G401.6 (cell line): ENCODE results near the gene STX12.
"Not testable (repeated sequence)": the region's sequence is repeated elsewhere in the genome, so short reads cannot be mapped to it uniquely, and the experiment has no call there.

ENCODE experiments used
- FAIRE-seq: peaks from 2 replicates; lab custom pipeline; 2012; peaks lifted over from hg19 to GRCh38; lab: Jason Lieb, UNC

The STX12 gene

DNA sequence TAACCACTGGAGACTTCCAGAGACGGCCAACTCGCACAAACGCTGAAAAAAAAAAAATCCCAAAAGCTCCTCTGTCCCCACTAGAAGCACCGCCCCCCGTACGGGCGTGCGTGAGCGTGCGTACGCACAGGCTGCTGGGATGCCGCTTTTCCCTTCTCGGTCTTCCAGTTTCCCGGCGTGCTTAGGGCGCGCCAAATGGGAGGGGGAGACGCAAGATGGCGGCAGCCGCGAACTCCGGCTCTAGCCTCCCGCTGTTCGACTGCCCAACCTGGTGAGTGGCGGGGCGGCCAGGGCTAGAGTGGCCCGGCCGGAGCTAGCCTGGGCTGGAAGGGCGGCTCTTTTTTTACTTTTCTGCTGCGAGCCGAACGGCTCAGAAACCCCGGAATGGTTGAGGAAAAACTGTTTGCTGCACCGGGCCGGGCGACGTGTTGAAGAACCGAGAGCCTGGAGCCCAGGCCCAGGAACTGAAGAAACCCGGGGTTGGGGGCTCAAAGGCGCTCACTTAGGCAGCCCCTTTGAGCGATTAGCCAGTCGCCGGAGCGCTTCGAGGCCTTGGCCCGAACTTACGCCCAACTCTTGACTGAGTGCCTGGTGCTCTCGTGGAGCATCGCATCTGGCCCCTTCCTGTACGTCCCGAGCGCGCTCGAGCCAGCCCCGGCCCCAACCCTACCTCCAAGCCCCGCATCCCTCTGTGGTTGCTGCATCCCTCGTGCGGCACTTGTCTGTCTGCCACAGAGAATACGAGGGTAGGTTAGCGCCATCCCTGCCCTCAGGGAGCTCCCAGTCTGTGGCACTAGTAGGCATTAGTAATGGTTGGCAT lies 57.8 kb downstream of the STX12 start, which contains the start of gene PPP1R8:
Gene PPP1R8, plus strand, starts transcription at position 162 of the 820 bp plus-strand sequence. Its CDS starts 54 bp downstream, at position 216.
- peak; percentile 93 for FAIRE-seq

DNA sequence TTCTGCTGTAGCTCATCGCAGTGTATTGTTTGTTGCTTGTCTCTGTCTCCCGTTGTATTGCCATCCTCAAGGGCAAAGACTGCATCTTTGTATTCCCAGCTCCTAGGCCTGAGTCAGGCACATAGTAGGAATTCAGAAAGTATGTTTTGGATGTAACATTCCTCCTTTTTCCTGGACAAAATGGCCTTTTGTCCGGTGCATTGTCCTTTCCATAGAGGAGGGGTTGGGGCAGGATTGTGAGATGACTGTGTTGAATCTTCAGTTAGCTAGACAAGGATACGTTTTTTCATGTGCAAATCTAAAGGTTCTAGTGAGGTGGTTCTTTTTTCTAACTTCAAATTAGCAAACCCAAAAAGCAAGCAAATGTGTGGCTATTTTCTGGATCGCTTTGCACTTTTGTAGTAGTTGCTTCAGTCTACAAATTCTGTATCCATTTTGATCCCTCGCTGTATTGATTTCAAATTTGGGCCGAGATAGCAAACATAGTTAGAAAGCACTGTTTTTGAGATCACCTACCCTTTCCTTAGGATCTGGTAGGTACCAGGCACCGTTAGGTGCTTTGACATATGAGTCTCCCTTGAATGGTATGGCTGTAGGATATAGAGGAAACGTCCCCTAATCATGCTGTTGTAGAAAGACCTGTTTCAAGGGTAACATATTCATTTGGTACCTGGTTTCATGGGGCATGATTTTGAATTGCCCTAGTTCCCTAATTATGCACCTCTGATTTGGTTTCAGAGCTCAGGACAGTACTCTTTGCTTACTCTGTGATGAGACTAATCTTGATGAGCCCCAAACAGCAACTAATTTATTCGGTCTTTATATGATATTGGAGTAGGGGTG lies 58.8 kb downstream of the STX12 start:
- FAIRE-seq = no peak

DNA sequence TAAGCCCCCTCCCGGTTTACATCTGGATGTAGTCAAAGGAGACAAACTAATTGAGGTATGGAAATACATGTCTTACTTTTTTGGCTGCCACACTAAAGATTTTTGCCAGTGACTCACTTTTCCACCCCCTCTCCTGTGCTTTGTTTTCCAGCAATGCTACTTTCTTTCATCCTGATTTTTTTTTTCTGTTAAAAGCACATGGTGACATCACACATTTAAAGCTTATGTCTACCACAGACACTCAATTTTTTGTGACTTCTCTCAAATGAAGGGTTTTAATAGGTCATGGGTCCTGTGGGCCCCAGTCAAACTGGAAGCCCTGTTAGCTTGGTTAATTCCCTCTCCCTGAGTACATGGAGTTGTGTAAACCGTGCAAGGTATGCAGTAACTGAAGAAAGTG lies 59.7 kb downstream of the STX12 start:
- FAIRE-seq = no peak

DNA sequence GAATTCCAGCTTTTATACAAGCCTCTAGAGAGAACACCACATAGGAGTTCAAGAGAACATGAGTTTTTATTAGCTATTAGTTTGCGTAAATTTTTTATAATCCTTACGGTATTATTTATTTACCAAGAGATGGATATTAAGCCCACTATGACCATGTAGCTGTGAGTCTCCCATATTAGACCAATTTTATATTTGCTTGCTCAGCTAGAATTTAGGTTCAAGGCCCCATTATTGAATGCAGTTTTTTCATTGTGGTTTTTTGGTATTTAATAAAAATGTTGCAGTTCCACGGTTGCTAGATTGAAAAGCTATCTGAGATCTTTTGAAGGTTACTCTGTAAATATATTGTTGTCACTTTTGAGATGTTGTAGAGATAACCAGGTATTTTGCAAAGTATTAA lies 60.5 kb downstream of the STX12 start:
- no peak for FAIRE-seq

DNA sequence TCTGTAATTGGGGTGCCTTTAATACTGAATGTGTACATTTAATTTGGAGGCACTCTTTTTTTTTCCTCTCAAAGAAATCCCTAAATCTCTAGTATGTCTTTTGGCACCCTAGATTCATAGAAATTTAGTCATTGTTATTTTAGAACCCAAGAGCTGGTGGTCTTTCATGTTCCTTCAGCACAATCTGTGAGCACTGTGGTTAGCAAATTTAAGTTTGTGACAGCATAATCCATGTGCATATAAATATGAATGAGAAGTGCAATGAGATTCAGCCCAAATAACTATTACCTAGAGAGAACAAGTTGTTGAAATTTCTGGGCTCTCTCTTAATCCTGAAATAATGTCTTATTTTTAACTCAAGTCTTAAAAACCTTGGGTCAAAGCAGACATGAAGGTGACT lies 62.0 kb downstream of the STX12 start:
- FAIRE-seq = no peak

DNA sequence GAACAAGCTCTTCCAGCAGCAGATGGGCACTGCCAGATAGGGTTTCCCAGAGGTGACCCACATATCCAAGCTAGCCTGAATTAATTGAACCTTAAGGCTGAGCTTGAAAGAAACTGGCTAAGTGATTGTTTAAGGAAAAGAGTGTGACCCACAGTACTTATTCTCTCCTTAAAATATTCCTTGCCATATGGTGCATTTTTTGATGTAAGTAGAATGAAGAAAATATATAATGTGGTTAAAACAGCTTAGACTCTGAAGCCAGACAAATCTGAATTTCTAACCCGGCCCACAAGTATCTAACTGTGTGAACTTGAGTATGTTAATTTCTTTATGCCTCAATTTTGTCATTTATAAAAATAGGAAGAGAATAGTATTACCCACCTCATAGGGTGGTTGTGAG lies 62.5 kb downstream of the STX12 start:
- no peak for FAIRE-seq

DNA sequence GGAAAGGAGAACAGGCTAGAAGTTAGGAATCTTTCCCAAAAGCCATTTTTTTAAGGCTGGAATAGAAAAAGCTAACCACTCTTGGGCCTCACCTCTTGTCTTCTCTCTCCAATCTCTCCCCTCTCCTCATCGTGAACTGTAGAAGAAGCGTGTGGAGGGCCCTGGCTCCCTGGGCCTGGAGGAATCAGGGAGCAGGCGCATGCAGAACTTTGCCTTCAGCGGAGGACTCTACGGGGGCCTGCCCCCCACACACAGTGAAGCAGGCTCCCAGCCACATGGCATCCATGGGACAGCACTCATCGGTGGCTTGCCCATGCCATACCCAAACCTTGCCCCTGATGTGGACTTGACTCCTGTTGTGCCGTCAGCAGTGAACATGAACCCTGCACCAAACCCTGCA lies 76.9 kb downstream of the STX12 start:
- no peak for FAIRE-seq

DNA sequence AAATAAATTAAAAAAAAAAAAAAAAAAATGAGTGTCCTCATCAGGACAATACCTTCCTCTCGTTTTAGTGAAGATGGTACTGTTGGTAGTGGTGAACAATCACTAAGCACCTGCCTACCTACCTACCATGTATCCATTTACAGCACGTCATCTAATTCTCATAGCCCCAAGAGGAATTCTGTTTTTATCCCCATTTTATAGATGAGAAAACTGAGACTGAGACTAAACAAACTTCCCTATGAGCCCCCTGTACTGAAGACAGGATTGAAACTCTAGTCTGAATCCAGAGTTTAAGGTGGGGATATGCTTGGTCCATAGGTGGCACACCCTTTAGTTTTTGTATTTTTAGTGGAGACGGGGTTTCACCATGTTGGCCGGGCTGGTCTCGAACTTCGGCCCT lies 82.1 kb downstream of the STX12 start:
- no peak for FAIRE-seq

DNA sequence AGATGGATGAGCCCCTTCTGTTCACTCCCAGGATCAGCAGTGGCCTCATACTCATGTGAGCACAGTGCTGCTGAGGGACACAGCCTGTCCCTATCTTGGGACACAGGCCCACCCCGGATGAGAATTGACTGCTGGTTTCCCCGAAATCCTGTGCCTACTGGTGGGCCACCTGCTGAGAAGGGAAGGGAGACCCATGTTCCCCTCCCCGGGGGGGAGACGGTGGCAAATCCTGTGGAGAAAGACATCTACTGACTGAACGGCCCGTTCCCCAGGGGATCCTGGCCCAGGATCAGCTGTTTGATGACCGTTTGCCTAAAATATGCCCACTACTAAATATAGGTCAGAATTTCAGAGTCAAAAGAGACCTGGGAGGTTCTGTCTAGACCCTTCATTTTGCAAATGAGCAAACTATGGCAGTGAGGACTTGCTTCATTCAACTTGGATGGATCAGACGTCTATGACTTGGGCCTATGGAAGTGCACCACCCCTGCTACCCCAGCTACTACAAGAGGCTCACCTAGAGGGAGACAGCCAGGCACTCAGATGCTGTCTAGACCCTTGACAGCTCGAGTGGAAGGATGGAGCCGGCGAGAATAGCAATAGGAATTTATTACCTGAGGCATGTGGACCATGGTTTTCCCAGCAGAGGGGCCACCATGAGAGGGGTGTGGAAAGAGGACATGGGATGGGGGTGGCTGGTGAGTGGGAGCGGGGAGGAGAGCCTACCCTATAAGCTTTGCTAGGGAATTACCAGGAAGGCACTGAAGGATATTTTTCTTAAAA lies 83.7 kb downstream of the STX12 start:
- no peak for FAIRE-seq

DNA sequence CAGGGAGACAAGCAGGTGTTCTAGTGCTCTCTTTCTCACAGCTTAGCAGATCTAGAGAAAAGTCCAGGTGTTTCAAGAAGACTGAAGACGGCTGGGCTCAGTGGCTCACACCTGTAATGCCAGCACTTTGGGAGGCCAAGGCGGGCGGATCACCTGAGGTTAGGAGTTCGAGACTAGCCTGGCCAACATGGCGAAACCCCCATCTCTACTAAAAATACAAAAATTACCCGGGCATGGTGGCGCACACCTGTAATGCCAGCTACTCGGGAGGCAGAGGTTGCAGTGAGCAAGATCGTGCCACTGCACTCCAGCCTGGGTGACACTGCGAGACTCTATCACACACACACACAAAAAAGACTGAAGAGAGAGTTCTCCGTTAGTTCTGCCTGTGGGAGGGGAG lies 84.5 kb downstream of the STX12 start:
- not testable (repeated sequence) for FAIRE-seq

DNA sequence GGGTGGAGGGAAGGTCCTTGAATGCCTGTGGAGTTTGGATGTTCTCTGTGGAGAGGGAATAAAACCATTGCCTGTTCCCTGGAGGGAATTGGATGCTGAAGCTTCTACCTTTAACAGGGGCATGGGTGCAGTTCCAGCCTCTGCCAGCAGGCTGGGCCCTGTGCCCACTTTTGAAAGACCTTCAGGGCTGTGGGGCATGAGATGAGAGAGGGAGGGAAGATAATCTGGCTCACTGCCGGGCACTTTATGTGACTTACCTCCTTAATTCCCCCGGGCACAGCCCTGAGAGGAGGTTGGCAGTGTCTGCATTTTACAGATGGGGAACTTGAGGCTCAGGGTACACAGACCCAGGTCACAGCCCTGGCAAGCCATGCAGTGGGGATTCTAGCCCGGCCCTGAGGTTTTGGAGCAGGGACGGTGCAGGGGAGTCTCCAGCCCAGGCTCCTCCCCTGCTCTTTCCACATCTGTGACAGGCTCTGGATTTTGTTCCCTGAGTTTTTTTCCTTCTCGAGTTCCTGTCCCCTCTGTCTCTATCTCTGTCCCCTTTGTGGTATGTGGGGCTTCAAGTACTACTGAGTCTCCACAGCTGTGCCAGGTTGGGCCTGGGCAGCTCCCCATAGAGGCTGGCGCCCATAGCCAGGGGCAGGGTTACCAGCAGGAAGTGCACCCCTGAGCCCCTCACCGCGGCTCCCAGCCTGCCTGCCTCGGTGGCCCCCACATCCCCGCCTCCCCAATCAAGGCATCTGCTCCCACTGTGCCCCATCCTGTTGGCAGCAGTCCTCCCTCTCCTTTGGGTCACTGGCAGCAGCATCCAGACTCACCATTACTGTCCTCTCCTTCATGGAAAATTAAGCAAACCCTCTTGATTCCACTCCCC lies 85.3 kb downstream of the STX12 start:
- FAIRE-seq = peak; percentile 47

DNA sequence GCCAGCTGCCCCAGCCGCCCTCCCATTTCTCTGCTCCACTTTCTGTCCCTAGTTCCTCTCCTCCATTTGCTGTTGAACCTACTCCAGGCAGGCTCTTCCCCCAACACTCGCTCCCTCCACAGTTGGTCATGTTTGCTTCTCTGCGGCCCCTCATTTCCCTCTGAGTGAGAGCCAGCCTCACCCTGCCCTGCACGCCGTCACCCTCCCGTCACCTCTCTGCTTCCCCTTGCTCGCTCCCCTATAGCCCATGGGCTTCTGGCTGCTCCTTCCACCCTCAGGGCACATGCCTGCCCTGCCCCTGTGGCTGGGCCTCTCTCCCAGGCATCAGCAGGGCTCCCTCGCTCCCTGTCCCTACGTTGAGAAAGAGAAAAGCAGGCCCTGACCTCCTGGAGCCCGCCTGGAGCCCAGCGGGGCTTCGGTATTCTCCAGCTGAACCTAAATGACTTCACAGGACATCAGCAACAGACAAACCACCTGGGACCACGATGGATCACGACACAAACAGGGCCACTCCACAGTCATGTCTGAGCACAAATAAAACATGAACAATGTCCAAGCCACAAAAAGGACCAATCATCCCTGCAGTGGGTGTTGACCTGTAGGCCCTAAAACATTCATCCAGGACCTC lies 86.0 kb downstream of the STX12 start:
- FAIRE-seq = no peak

DNA sequence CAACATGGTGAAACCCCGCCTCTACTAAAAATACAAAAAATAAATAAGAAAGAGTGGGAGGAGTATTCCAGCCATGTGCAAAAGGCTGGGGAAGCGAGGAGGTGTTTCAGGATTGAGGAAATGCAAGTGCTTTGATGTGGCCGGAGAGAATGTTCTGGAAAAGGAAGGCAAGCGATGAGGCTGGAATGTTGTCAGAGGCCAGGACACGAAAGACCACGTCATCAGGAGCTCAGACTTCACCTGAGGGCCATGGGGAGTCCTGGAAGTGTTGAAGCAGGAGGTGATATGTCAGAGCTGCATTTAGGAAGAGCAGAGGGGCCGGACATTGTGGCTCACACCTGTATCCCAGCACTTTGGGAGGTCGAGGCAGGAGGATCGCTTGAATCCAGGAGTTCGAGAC lies 88.4 kb downstream of the STX12 start:
- no peak for FAIRE-seq

DNA sequence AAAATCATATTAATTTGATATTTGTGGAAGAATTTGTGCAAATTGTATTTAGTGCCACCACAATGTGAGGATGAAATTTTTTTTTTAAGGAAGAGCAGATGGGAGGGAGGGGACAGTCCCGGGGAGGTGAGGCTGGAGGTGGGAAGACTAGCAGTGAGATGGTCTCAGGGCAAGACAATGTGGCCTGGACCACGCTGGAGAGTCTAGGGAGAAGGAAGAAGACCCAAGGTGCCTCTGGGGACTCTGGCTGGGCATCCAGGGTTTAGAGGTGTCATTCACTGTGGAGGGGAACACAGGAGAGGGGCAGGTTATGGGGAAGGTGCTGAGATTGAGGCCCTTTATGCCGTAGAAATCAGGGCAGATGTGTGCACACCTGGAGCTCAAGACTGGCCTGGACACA lies 89.0 kb downstream of the STX12 start:
- no peak for FAIRE-seq

DNA sequence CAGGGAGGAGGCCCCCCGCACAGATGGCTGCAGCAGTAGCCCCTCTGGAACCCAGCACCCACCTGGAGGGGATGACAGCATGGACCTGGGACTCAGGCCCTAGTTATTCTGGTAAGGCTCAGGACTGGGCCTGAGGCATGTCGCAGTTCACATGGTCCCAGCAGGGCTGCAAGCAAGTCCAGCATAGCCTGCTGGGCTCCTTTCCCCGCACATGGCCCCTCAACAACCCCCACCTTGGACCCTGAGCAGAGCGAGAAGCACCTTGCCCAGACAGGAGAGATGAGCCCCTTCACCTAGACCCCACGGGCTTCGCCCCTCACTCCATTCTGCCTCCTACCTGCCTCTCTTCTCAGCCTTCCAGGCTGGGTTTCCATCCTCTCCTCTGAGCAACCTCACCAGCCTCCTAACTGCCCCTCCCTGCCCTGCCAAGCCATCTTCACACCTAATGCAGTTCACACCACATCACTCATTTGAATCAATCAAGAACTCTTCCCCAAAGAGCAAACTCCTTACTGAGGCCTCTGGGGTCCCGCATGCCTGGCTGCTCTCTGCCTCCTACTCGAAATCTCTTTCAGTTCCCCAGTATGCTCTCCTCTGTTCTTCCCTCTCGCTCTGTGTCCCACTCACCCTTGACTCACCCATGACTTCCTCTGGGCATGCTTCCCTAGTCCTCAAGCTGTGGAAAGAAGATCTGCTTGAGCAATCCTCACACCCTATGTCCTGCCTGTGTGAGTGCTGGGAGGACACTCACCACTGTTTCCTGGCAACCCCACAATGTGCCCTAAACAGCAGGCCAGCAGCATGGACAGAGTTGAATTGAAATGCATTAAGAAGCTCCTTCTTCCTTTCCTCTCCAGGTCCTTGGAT lies 89.9 kb downstream of the STX12 start:
- no peak for FAIRE-seq

DNA sequence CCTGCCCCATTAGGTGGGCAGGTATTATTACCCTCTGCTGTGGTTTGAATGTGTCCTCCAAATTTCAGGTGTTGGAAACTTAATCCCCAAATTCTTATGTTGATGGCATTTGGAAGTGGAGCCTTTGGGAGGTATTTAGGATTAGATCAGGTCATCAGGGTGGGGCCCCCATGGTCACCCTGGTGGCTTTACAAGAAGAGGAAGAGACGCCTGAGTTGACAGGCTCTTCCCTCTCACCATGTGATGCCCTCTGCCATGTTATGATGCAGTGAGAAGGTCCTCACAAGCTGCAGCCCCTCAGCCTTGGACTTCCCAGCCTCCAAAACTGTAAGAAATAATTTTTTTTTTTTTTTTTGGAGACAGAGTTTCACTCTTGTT lies 90.5 kb downstream of the STX12 start:
- no peak for FAIRE-seq

DNA sequence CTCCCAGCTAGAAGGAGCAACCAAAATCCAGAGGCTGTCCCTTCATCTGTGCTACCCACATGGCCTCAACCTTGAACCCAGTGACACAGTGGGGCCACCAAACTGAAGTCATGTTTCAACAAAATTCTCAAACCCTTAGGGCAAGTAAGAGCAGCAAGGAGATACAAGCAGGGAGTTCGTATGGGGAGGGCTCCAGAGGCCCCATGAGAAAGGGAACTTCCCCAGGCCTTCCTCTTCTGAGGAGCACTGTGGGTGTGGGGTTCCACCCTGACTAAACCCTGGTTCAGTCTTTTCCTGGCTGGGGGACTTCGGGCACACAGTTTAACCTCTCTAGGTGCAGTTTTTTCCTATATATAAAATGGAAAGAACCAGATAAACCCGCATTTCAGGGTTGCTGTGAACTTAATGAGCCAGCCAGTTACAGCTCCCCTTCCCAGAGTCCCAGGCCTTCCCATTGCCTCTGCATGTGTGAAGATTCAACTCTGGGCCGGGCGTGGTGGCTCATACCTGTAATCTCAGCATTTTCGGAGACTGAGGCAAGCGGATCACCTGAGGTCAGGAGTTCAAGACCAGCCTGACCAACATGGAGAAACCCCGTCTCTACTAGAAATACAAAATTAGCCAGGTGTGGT lies 91.4 kb downstream of the STX12 start:
- FAIRE-seq = no peak

DNA sequence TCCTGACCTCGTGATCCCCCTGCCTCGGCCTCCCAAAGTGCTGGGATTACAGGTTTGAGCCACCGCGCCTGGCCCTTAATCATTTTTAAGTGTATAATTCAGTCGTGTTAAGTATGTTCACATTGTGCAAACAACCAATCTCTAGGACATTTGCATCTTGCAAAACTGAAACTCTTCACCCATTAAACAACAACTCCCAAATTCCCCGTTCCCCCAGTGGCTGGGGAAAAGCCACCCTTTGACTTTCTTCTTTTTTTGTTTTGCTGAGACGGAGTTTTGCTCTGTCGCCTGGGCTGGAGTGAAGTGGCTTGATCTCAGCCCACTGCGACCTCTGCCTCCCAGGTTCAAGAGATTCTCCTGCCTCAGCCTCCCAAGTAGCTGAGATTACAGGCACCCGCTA lies 92.8 kb downstream of the STX12 start:
- FAIRE-seq = no peak

DNA sequence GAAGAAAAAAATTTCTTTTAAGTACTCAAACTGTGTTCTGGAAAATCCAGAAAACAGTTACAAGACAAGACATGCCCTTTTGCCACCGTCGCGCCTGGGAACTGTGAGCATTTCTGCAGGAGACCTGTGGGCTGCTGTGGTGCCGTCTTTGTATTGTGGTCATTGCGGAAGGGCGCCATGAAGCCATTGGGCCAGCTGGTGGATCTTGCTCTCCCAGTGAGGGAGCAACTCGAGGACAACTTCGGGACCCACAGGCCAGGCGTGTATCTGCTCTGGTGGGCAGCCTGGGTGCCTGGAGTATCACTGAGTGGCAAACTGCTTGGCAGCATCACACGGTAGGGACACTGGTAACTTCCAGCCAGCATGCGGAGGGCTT lies 95.5 kb downstream of the STX12 start:
- no peak for FAIRE-seq
